Suprapubic skin (tissue), 4 donors: ENCODE measurements around the gene SUPT7L. TPM values are rescaled to one million over a fixed set of nuclear protein-coding genes. Genes with fewer than 3 reads are reported as not detected.
"Not testable (repeated sequence)": the region's sequence is repeated elsewhere in the genome, so short reads cannot be mapped to it uniquely, and the experiment has no call there.

Source experiments
- DNase-seq, 2 donors: peaks; one replicate each; pipeline ENCODE4 v3.0.0-alpha.2; 2019; ENCODE audit warnings: low spot score in 2 of 2
- H3K27ac ChIP-seq: fragments of 200-600 bp; sonication (generic); one replicate; pipeline ENCODE4 v1.5.1; 2019
- H3K27me3 ChIP-seq: fragments of 200-600 bp; sonication (generic); one replicate; pipeline ENCODE4 v1.5.1; 2019
- H3K36me3 ChIP-seq: fragments of 200-600 bp; sonication (generic); one replicate; pipeline ENCODE4 v1.5.1; 2019
- H3K4me1 ChIP-seq: fragments of 200-600 bp; sonication (generic); one replicate; pipeline ENCODE4 v1.5.1; 2019
- H3K4me3 ChIP-seq: fragments of 200-600 bp; sonication (generic); one replicate; pipeline ENCODE4 v1.5.1; 2019; ENCODE audit warnings: mild to moderate bottlenecking
- H3K9me3 ChIP-seq: fragments of 200-600 bp; sonication (generic); one replicate; pipeline ENCODE4 v1.5.1; 2019
- EP300 ChIP-seq: sonication (generic); formaldehyde crosslinking; IDR thresholded peaks from one replicate; pipeline ENCODE4 v1.6.1; 2017; ENCODE audit warnings: antibody characterized with exemption
- POLR2A ChIP-seq, 2 donors: fragments of 450-650 bp; IDR thresholded peaks; one replicate each; pipeline ENCODE4 v1.6.1; 2017; ENCODE audit warnings: antibody characterized with exemption in 2 of 2, mild to moderate bottlenecking in 2 of 2, moderate library complexity in 2 of 2
- POLR2AphosphoS5 ChIP-seq, 3 donors: sonication (generic); formaldehyde crosslinking; IDR thresholded peaks; one replicate each; pipeline ENCODE4 v1.6.1; 2017; ENCODE audit warnings: antibody characterized with exemption in 3 of 3
- WGBS: methylation state at CpG from one replicate; pipeline ENCODE4 v1.1.5; 2018; 5-methylcytosine and 5-hydroxymethylcytosine counted together
- total RNA-seq, 4 donors: library from RNA; depleted of rRNA; stranded (reverse); fragments of >200 nt; gene quantifications; one replicate each; pipeline ENCODE4 v1.1.0, GENCODE V29; 2016
- TF ChIP-seq, protein P1 (sequence below), 2 donors: fragments of 200-600 bp in 1 of 2; fragments of 450-650 bp in 1 of 2; sonication (generic) in 1 of 2; IDR thresholded peaks; one replicate each; pipeline ENCODE4 v1.5.1; 2016 to 2019; ENCODE audit warnings: antibody characterized with exemption in 2 of 2, mild to moderate bottlenecking in 1 of 2, moderate library complexity in 1 of 2

The SUPT7L gene
- total RNA-seq, 4 donors from 2014 or later: 17.0 to 27.3 (median 22.2) TPM

DNA sequence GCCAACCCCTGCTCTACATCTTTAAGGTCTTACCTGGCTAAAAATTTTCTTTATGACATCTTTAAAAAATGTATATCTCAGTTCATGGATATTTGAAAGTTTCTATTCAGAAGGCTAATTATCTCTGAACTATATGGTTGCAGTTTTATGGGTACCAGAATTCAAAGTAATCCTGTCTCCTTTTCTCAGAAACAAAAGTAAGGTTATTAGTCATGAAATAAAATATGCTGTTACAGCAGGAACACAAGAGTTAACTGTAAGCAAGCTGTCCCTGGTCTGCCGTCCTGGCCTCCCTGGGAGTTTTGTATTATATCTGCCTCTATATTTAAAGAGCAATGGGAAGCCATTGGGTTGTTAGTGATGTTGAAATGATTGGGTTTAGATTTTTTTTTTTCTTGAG is 34.2 kb upstream of the SUPT7L start:
- WGBS: 67% methylated on average over 1 of the region's 1 CpG
- Histone ChIP-seq H3K36me3 (peaks cover 29% of the 10 kb centered on the region), H3K4me1 (peaks cover 5% of the 10 kb centered on the region), H3K27me3 (no peaks in the 10 kb centered on the region), H3K9me3 (no peaks in the 10 kb centered on the region), H3K27ac (no peak overlapping the region), H3K4me3 (no peak overlapping the region)
- DNase-seq: no peak
- no peak for TF ChIP-seq EP300
- TF ChIP-seq, protein P1, sequence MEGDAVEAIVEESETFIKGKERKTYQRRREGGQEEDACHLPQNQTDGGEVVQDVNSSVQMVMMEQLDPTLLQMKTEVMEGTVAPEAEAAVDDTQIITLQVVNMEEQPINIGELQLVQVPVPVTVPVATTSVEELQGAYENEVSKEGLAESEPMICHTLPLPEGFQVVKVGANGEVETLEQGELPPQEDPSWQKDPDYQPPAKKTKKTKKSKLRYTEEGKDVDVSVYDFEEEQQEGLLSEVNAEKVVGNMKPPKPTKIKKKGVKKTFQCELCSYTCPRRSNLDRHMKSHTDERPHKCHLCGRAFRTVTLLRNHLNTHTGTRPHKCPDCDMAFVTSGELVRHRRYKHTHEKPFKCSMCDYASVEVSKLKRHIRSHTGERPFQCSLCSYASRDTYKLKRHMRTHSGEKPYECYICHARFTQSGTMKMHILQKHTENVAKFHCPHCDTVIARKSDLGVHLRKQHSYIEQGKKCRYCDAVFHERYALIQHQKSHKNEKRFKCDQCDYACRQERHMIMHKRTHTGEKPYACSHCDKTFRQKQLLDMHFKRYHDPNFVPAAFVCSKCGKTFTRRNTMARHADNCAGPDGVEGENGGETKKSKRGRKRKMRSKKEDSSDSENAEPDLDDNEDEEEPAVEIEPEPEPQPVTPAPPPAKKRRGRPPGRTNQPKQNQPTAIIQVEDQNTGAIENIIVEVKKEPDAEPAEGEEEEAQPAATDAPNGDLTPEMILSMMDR (IDR thresholded peaks at IDR 0.05): no peak
- no peak for TF ChIP-seq POLR2AphosphoS5 (IDR thresholded peaks at IDR 0.05)
- TF ChIP-seq POLR2A (IDR thresholded peaks at IDR 0.05): no peak

DNA sequence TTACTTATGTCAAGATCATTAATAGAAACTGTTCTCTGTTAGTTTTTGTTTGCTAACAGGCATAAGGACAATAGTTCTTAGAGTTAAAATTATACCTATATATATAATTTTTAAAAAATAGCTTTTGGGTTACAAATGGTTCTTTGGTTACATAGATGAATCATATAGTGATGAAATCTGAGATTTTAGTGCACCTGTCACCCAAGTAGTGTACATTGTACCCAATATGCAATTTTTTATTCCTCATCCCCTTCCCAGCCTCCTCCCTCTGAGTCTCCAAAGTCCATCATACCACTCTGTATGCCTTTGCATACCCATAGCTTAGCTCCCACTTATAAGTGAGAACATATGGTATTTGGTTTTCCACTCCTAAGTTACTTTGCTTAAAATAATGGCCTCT is 26.6 kb upstream of the SUPT7L start:
- no peak overlapping the region for H3K27ac ChIP-seq
- TF ChIP-seq POLR2AphosphoS5 (IDR thresholded peaks at IDR 0.05): no peak
- TF ChIP-seq, protein P1 (IDR thresholded peaks at IDR 0.05): no peak
- no peak for TF ChIP-seq POLR2A (IDR thresholded peaks at IDR 0.05)
- TF ChIP-seq EP300: no peak
- no peak for DNase-seq
- H3K4me3 ChIP-seq: no peak overlapping the region
- H3K9me3 ChIP-seq: no peaks in the 10 kb centered on the region
- peaks cover 65% of the 10 kb centered on the region for H3K36me3 ChIP-seq
- H3K27me3 ChIP-seq: no peaks in the 10 kb centered on the region
- peaks cover 4% of the 10 kb centered on the region for H3K4me1 ChIP-seq

DNA sequence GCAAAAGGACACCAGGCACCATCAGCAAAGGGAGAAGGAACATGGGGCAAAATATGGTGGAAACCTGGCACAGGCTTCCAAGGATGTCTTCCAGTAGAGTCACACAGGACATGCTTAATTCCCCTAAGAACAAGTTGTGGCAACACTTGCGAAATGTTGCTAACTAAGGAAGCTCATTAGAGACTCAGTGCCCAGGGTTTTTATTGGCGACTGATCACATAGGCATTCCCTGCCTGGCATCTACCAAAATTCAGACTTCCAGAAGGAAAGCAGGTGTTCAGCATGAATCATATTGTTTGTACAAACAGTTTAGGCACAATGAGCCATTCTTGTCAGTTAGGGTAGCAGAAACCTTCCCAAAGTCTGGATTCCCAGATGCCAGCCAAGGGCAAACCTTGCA is 26.0 kb upstream of the SUPT7L start:
- DNase-seq: no peak
- Histone ChIP-seq H3K27ac (no peak overlapping the region), H3K4me3 (no peak overlapping the region), H3K9me3 (no peaks in the 10 kb centered on the region), H3K4me1 (peaks cover 4% of the 10 kb centered on the region), H3K36me3 (peaks cover 62% of the 10 kb centered on the region), H3K27me3 (no peaks in the 10 kb centered on the region)
- TF ChIP-seq POLR2A (IDR thresholded peaks at IDR 0.05) (no peak), POLR2AphosphoS5 (IDR thresholded peaks at IDR 0.05) (no peak), EP300 (no peak)
- TF ChIP-seq, protein P1 (IDR thresholded peaks at IDR 0.05): no peak
- WGBS: 54% methylated on average over 2 of the region's 2 CpGs

DNA sequence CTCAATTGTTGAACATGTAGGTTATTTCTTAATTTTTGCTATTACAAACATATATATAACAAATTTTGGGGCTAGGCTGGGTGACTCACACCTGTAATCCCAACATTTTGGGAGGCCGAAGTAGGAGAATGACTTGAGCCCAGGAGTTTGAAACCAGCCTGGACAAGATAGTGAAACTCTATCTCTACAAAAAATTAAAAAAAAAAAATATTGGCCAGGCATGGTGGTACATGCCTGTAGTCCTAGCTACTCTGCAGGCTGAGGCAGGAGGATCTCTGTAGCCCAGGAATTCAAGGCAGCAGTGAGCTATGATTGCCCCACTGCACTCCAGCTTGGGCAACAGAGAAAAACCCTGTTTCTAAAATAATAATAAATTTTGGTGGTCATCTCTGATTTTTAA is 23.8 kb upstream of the SUPT7L start:
- TF ChIP-seq EP300 (no peak), POLR2AphosphoS5 (IDR thresholded peaks at IDR 0.05) (no peak)
- TF ChIP-seq, protein P1 (IDR thresholded peaks at IDR 0.05): no peak
- Histone ChIP-seq H3K27ac (no peak overlapping the region), H3K4me1 (peaks cover 17% of the 10 kb centered on the region), H3K27me3 (no peaks in the 10 kb centered on the region), H3K4me3 (no peak overlapping the region), H3K9me3 (no peaks in the 10 kb centered on the region), H3K36me3 (peaks cover 55% of the 10 kb centered on the region)
- DNase-seq: no peak
- 67% methylated on average over 1 of the region's 1 CpG for WGBS

DNA sequence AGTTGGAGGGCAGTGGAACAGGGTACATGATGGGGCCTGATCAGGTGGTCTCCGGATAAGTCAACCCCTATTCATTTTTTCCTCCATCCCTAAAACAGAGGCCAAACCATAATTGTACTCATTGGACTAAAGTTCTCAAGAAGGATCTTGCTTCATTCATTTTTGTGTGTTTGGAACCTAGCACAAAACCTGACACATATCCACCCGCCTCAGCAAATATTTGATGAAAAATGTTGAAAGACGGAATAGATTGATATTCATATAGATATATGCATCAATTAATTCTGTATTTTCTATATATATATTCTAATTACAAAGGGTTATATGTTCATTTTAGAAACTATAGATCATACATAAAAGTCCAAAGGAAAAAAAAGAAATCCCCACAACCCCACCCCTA is 22.2 kb upstream of the SUPT7L start:
- 98% methylated on average over 3 of the region's 3 CpGs for WGBS
- Histone ChIP-seq H3K4me1 (peaks cover 22% of the 10 kb centered on the region), H3K27ac (no peak overlapping the region), H3K27me3 (no peaks in the 10 kb centered on the region), H3K36me3 (peaks cover 62% of the 10 kb centered on the region), H3K9me3 (no peaks in the 10 kb centered on the region), H3K4me3 (no peak overlapping the region)
- DNase-seq: no peak
- TF ChIP-seq POLR2AphosphoS5 (IDR thresholded peaks at IDR 0.05) (no peak), EP300 (no peak), POLR2A (IDR thresholded peaks at IDR 0.05) (no peak)
- TF ChIP-seq, protein P1 (IDR thresholded peaks at IDR 0.05): no peak

DNA sequence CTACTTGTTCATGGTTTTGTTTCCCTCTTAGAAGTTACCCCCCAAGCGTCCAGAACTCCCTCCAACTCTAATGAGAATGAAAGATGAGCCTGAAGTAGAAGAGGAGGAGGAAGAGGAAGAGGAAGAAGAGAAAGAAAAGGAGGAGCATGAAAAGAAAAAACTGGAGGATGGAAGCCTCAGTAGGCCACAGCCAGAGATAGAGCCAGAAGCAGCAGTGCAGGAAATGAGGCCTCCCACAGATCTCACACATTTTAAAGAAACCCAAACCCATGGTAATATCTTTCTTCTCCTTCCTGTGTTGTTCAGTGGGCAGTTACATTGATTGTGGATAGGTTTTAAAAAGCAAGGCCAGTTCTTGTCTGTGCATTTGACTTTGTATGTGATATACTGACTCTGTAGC is 21.6 kb upstream of the SUPT7L start:
- H3K27me3 ChIP-seq, H3K27ac ChIP-seq, DNase-seq, H3K9me3 ChIP-seq, H3K4me3 ChIP-seq: not testable (repeated sequence)
- peaks cover 66% of the 10 kb centered on the region for H3K36me3 ChIP-seq
- H3K4me1 ChIP-seq: peaks cover 22% of the 10 kb centered on the region
- 76% methylated on average over 1 of the region's 1 CpG for WGBS
